SK-N-SH treated with all-trans-retinoic acid at 6 μM for 48 hours (cell line): ENCODE measurements around the gene LAGE3.

Experiments
- CSDC2 ChIP-seq: fragments of 250-450 bp; sonication (Bioruptor Pico); IDR thresholded peaks from 2 replicates; pipeline ENCODE4 v1.5.0; 2020; ENCODE audit warnings: mild to moderate bottlenecking, moderate library complexity
- CSRNP3 ChIP-seq: fragments of 250-450 bp; sonication (Bioruptor Pico); IDR thresholded peaks from 2 replicates; pipeline ENCODE4 v1.5.1; 2021; ENCODE audit warnings: mild to moderate bottlenecking, moderate library complexity
- ISL1 ChIP-seq: fragments of 250-450 bp; sonication (Bioruptor Pico); IDR thresholded peaks from 2 replicates; pipeline ENCODE4 v2.1.2; 2022; ENCODE audit warnings: mild to moderate bottlenecking, moderate library complexity
- ZFP3 ChIP-seq: fragments of 250-450 bp; sonication (Bioruptor Pico); IDR thresholded peaks from 2 replicates; pipeline ENCODE4 v1.5.0; 2020; ENCODE audit warnings: mild to moderate bottlenecking, moderate library complexity

DNA sequence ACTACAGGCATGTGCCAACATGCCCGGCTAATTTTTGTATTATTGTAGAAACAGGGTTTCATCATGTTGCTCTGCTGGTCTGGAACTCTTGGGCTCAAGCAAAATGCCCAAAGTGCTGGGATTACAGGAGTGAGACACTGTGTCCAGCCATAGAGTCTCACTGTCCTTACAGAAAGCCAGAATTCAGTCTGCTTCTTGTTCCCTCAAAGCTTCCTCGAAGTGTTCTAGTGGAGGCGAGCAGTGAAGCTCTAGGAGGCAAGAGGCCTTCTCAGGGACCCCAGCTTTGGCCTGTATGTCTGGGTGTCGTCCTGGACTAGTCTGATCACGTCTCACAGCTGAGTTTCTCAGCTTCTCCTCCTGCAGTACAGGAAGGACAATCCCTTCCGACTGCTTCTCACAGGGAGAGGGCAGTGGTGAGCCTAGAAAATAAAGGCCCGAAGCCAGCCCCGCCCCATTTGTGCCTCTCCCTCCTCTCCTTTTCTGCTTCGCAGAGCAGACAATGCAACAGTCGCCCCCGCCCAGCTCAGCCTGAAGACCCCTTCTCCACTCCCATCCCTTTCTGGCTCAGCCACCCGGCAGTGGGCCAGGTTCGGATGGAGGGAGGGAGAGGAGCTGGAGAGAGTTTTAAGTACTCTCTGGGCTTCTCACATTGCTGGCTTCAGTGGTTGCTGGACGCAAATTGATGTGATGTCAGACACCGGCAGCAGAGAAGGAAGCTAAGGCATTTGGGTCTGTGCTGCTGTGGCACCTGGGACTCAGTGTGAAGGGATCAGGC, 48.0 kb upstream of the LAGE3 start:
- TF ChIP-seq CSRNP3 (CRISPR knock-in tag) (no peak), ZFP3 (CRISPR knock-in tag) (no peak), CSDC2 (no peak), ISL1 (CRISPR knock-in tag) (no peak)
